Subcutaneous adipose tissue (tissue), 4 donors: Measurements from ENCODE around the gene SLC13A3. TPM values are rescaled to one million over a fixed set of nuclear protein-coding genes. Genes with fewer than 3 reads are reported as not detected.

Experiments
- CTCF ChIP-seq: fragments of 450-650 bp; IDR thresholded peaks from one replicate; pipeline ENCODE4 v1.5.1; 2016; ENCODE audit warnings: low read depth, mild to moderate bottlenecking, control low read depth, antibody characterized with exemption, moderate library complexity
- total RNA-seq, 4 donors: library from RNA; depleted of rRNA; stranded (reverse); fragments of >200 nt; gene quantifications; one replicate each; pipeline ENCODE4 v1.1.0, GENCODE V29; 2016

Gene SLC13A3
- total RNA-seq, 4 donors from 2014 or later = 0.88 to 4.3 (median 1.5) TPM

- no peak for TF ChIP-seq CTCF
These were observed 43.2 kb upstream of the SLC13A3 start for GRCh38 chr20:46694484-46694883.

- TF ChIP-seq CTCF = no peak
These were observed 39.9 kb upstream of the SLC13A3 start for GRCh38 chr20:46691196-46691595.

GRCh38 chr20:46690219-46691106 is 39.2 kb upstream of the SLC13A3 start:
- TF ChIP-seq CTCF = no peak

GRCh38 chr20:46689754-46690085 is 38.5 kb upstream of the SLC13A3 start:
- TF ChIP-seq CTCF = no peak

- TF ChIP-seq CTCF = no peak
These were observed 38.0 kb upstream of the SLC13A3 start, which contains the start of gene TP53RK for GRCh38 chr20:46689082-46689753. TSS of gene TP53RK (minus strand) at chr20:46689444. CDS start at chr20:46689414, 30 bp downstream.

- TF ChIP-seq CTCF = no peak
These were observed 37.2 kb upstream of the SLC13A3 start for GRCh38 chr20:46688151-46689081.
